HG03469 (cell line): ENCODE data around the gene SEC31B.

Experiments
- ATAC-seq: cut with Tn5 transposase; IDR thresholded peaks from one replicate; pipeline ENCODE4 v1.9.1; 2021; ENCODE audit warnings: mild to moderate bottlenecking, moderate library complexity, moderate number of reproducible peaks; ENCODE audit not compliant: unreplicated experiment

SEC31B gene

GRCh38 chr10:100448951-100449350, 70.7 kb downstream of the SEC31B start:
- ATAC-seq = no peak

GRCh38 chr10:100447663-100448062, 72.0 kb downstream of the SEC31B start:
- no peak for ATAC-seq

GRCh38 chr10:100446130-100446761, 73.4 kb downstream of the SEC31B start:
- no peak for ATAC-seq

- no peak for ATAC-seq
Measured at GRCh38 chr10:100442548-100442947, 77.1 kb downstream of the SEC31B start.

- no peak for ATAC-seq
Measured at GRCh38 chr10:100438674-100439315, 80.9 kb downstream of the SEC31B start.
